ENCODE results near the gene HDDC3.

The HDDC3 gene

GRCh38 chr15:90957791-90958190, 25.4 kb upstream of the HDDC3 start:
- TF ChIP-seq CTCF (IDR thresholded peaks at IDR 0.05; ENCODE audit: borderline replicate concordance, insufficient read depth, low read depth, low read length) = no peak
- no peak overlapping the region for H3K4me3 ChIP-seq (ENCODE audit: low read depth, low read length)

- no peak for TF ChIP-seq CTCF (IDR thresholded peaks at IDR 0.05; ENCODE audit: borderline replicate concordance, insufficient read depth, low read depth, low read length)
- H3K4me3 ChIP-seq (ENCODE audit: low read depth, low read length) = no peak overlapping the region
Observed at GRCh38 chr15:90957031-90957790, 24.9 kb upstream of the HDDC3 start.

- peak; percentile 97 for TF ChIP-seq CTCF (IDR thresholded peaks at IDR 0.05; ENCODE audit: borderline replicate concordance, insufficient read depth, low read depth, low read length)
- peak overlapping the region; percentile 70 for H3K4me3 ChIP-seq (ENCODE audit: low read depth, low read length)
Observed at GRCh38 chr15:90956274-90957030, 24.1 kb upstream of the HDDC3 start.

GRCh38 chr15:90955624-90956273, 23.4 kb upstream of the HDDC3 start:
- TF ChIP-seq CTCF (IDR thresholded peaks at IDR 0.05; ENCODE audit: borderline replicate concordance, insufficient read depth, low read depth, low read length) = no peak
- H3K4me3 ChIP-seq (ENCODE audit: low read depth, low read length) = peak overlapping the region; percentile 70

- no peak for TF ChIP-seq CTCF (IDR thresholded peaks at IDR 0.05; ENCODE audit: borderline replicate concordance, insufficient read depth, low read depth, low read length)
- H3K4me3 ChIP-seq (ENCODE audit: low read depth, low read length) = peak within 1 kb of the TSS; percentile 70
Observed at GRCh38 chr15:90954712-90955623, 22.6 kb upstream of the HDDC3 start, which contains the start of gene RCCD1. Gene RCCD1, plus strand, starts transcription at chr15:90954884. Its CDS starts 1,851 bp downstream, at chr15:90956735.

- H3K4me3 ChIP-seq (ENCODE audit: low read depth, low read length) = no peak overlapping the region
- TF ChIP-seq CTCF (IDR thresholded peaks at IDR 0.05; ENCODE audit: borderline replicate concordance, insufficient read depth, low read depth, low read length) = no peak
Observed at GRCh38 chr15:90953947-90954711, 21.8 kb upstream of the HDDC3 start.
